Fibroblast of lung (primary cell): ENCODE results near the gene SLC6A11. TPM values are rescaled to one million over a fixed set of nuclear protein-coding genes. Genes with fewer than 3 reads are reported as not detected.

Source experiments
- DNase-seq, 2 donors: peaks; one replicate each; pipeline versions ENCODE4 v3.0.0 to v3.0.0-alpha.2; 2010; ENCODE audit warnings: low read depth in 2 of 2
- H2AFZ ChIP-seq: 2 replicates; pipeline ENCODE4 v1.5.1; 2012; ENCODE audit warnings: low read length, control low read depth, inconsistent platforms
- H3K27ac ChIP-seq: 2 replicates; pipeline ENCODE4 v1.5.1; 2011; ENCODE audit warnings: low read length, control low read depth; ENCODE audit not compliant: insufficient read depth
- H3K27me3 ChIP-seq: 2 replicates; pipeline ENCODE4 v1.5.1; 2011; ENCODE audit warnings: mild to moderate bottlenecking, low read length; ENCODE audit not compliant: control insufficient read depth, insufficient read depth
- H3K36me3 ChIP-seq: 2 replicates; pipeline ENCODE4 v1.5.1; 2011; ENCODE audit warnings: low read length; ENCODE audit not compliant: control insufficient read depth, insufficient read depth
- H3K4me1 ChIP-seq: 2 replicates; pipeline ENCODE4 v1.5.1; 2011; ENCODE audit warnings: low read length; ENCODE audit not compliant: control insufficient read depth, insufficient read depth; ENCODE audit errors: extremely low read depth
- H3K4me2 ChIP-seq: 2 replicates; pipeline ENCODE4 v1.5.1; 2011; ENCODE audit warnings: low read length, control low read depth; ENCODE audit not compliant: insufficient read depth; ENCODE audit errors: extremely low read depth
- H3K4me3 ChIP-seq, 4 experiments: fragments of 200-600 bp in 1 of 4; sonication (generic) in 1 of 4; replicated peaks in 1 of 4; 2 replicates each; pipeline ENCODE4 v1.5.1; 2011 to 2016; ENCODE audit warnings: low read length in 4 of 4, low read depth in 3 of 4, mild to moderate bottlenecking in 3 of 4, control low read depth in 2 of 4, inconsistent platforms in 1 of 4, mixed read lengths in 1 of 4; ENCODE audit not compliant: insufficient read depth in 1 of 4; ENCODE audit errors: control extremely low read depth in 1 of 4
- H3K79me2 ChIP-seq: 2 replicates; pipeline ENCODE4 v1.5.1; 2012; ENCODE audit warnings: mild to moderate bottlenecking, low read length, inconsistent platforms; ENCODE audit not compliant: control insufficient read depth, insufficient read depth
- H3K9ac ChIP-seq: 2 replicates; pipeline ENCODE4 v1.5.1; 2011; ENCODE audit warnings: mild to moderate bottlenecking, low read length, control low read depth; ENCODE audit not compliant: insufficient read depth
- H3K9me3 ChIP-seq: 2 replicates; pipeline ENCODE4 v1.5.1; 2012; ENCODE audit warnings: low read depth, low read length; ENCODE audit not compliant: control insufficient read depth, insufficient read depth
- H4K20me1 ChIP-seq: 2 replicates; pipeline ENCODE4 v1.5.1; 2011; ENCODE audit warnings: low read length; ENCODE audit not compliant: control insufficient read depth, insufficient read depth; ENCODE audit errors: extremely low read depth
- EZH2 ChIP-seq: IDR thresholded peaks from 2 replicates; pipeline ENCODE4 v1.5.1; 2012; ENCODE audit warnings: low read length, control low read depth, mild to moderate bottlenecking; ENCODE audit errors: missing control alignments
- polyA plus RNA-seq, 2 donors: library from polyadenylated mRNA; depleted of rRNA in 1 of 2; stranded (reverse) in 1 of 2; unstranded in 1 of 2; fragments of >200 nt; gene quantifications; 2 replicates each; pipeline ENCODE4 v1.2.1, GENCODE V29; 2011 to 2012; ENCODE audit warnings: missing spikeins in 1 of 2
- total RNA-seq: library from RNA; depleted of rRNA; stranded (reverse); fragments of >200 nt; gene quantifications from 2 replicates; pipeline ENCODE4 v1.2.1, GENCODE V29; 2014
- TF ChIP-seq, protein P1 (sequence below), 2 donors: IDR thresholded peaks in 1 of 2; conservative IDR thresholded peaks in 1 of 2; 1 replicate in 1 of 2; 2 replicates in 1 of 2; pipeline ENCODE4 v1.5.1; 2011 to 2012; ENCODE audit warnings: low read length in 2 of 2, control low read depth in 1 of 2, inconsistent platforms in 1 of 2, low read depth in 1 of 2, mild to moderate bottlenecking in 1 of 2

SLC6A11 gene
- total and polyA plus RNA-seq, 2 donors (not counting 1 experiment from before 2014, with no cell fraction given): 0.05 TPM; not detected in 1

DNA sequence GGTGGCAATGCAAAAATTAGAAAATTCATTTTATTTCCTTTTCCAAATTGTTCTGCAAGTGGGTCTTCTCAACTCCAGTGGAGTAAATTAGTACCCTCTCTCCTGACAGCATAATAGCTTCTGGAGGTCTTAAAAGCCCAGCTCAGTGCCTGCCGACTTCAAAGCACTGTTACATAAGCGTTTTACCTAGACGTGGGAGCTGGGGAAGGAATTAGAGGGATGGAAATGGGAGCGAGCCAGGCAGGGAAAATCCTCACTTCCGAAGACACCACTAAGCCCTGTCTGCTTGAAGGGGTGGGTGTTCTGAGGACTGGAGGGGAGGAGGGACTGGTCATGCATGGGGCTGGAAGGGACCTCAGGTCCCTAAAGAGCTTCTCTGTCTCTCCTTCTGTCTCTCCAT lies 99.3 kb downstream of the SLC6A11 start:
- no peaks in the 10 kb centered on the region for H4K20me1 ChIP-seq
- no peaks in the 10 kb centered on the region for H3K27me3 ChIP-seq
- H2AFZ ChIP-seq: no peak overlapping the region
- no peak overlapping the region for H3K9ac ChIP-seq
- no peak for TF ChIP-seq EZH2
- TF ChIP-seq, protein P1, sequence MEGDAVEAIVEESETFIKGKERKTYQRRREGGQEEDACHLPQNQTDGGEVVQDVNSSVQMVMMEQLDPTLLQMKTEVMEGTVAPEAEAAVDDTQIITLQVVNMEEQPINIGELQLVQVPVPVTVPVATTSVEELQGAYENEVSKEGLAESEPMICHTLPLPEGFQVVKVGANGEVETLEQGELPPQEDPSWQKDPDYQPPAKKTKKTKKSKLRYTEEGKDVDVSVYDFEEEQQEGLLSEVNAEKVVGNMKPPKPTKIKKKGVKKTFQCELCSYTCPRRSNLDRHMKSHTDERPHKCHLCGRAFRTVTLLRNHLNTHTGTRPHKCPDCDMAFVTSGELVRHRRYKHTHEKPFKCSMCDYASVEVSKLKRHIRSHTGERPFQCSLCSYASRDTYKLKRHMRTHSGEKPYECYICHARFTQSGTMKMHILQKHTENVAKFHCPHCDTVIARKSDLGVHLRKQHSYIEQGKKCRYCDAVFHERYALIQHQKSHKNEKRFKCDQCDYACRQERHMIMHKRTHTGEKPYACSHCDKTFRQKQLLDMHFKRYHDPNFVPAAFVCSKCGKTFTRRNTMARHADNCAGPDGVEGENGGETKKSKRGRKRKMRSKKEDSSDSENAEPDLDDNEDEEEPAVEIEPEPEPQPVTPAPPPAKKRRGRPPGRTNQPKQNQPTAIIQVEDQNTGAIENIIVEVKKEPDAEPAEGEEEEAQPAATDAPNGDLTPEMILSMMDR (conservative IDR thresholded peaks at IDR 0.05 in 1 of 2, IDR thresholded peaks at IDR 0.05 in 1 of 2; ENCODE audit: low read depth in 1 of 2, low read length in 2 of 2): no peak
- DNase-seq: no peak
- H3K36me3 ChIP-seq: no peaks in the 10 kb centered on the region
- H3K79me2 ChIP-seq: no peaks in the 10 kb centered on the region
- no peak overlapping the region for H3K27ac ChIP-seq
- no peak overlapping the region for H3K4me2 ChIP-seq
- H3K4me3 ChIP-seq: no peak overlapping the region
- H3K4me1 ChIP-seq: no peaks in the 10 kb centered on the region
- H3K9me3 ChIP-seq: no peaks in the 10 kb centered on the region

DNA sequence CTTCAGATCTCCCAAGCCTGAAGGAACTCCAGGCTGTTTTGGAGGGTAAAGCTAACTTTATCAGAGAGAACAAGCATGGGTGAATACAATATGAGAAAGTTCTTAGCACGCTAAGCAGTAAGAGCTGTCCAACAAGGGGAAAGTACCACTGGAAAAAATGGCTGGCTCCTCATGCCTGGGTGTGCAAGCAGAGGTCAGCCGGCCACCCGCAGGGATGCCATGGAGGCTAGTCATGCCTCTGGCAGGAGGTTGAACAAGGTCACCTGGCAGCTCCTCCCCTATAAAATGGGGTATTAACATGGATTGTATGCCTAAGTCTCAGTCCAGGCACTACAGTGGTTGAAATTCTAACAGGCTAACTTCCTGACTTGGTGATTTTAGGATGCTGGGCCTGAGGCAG lies 101.1 kb downstream of the SLC6A11 start:
- Histone ChIP-seq H3K27me3 (no peaks in the 10 kb centered on the region), H3K4me3 (no peak overlapping the region), H3K4me2 (no peak overlapping the region), H3K36me3 (no peaks in the 10 kb centered on the region), H3K4me1 (no peaks in the 10 kb centered on the region), H3K79me2 (no peaks in the 10 kb centered on the region), H3K9me3 (no peaks in the 10 kb centered on the region), H3K9ac (no peak overlapping the region), H4K20me1 (no peaks in the 10 kb centered on the region), H3K27ac (no peak overlapping the region), H2AFZ (no peak overlapping the region)
- DNase-seq: peak in 1 of 2 donors; percentile 33
- TF ChIP-seq EZH2: no peak
- TF ChIP-seq, protein P1 (conservative IDR thresholded peaks at IDR 0.05 in 1 of 2, IDR thresholded peaks at IDR 0.05 in 1 of 2; ENCODE audit: low read depth in 1 of 2, low read length in 2 of 2): no peak

- H3K79me2 ChIP-seq: no peaks in the 10 kb centered on the region
- H2AFZ ChIP-seq: no peak overlapping the region
- no peaks in the 10 kb centered on the region for H3K27me3 ChIP-seq
- TF ChIP-seq, protein P1 (conservative IDR thresholded peaks at IDR 0.05 in 1 of 2, IDR thresholded peaks at IDR 0.05 in 1 of 2; ENCODE audit: low read depth in 1 of 2, low read length in 2 of 2): no peak
- no peak for TF ChIP-seq EZH2
- no peaks in the 10 kb centered on the region for H3K9me3 ChIP-seq
- no peak overlapping the region for H3K9ac ChIP-seq
- H3K4me3 ChIP-seq: no peak overlapping the region
- DNase-seq: no peak
- H3K4me1 ChIP-seq: no peaks in the 10 kb centered on the region
- no peaks in the 10 kb centered on the region for H4K20me1 ChIP-seq
- H3K36me3 ChIP-seq: no peaks in the 10 kb centered on the region
- H3K27ac ChIP-seq: no peak overlapping the region
- no peak overlapping the region for H3K4me2 ChIP-seq
Measured at GRCh38 chr3:10918011-10918410, 102.0 kb downstream of the SLC6A11 start.
